Activated CD8-positive, alpha-beta memory T cell treated with anti-CD3 and anti-CD28 coated beads, Interleukin-2, amount 50 U/mL, for 1 hour (primary cell): ENCODE data around the gene PCDHA4.
"Not testable (repeated sequence)": the region's sequence is repeated elsewhere in the genome, so short reads cannot be mapped to it uniquely, and the experiment has no call there.

Experiments
- DNase-seq: peaks from one replicate; pipeline ENCODE4 v3.0.0-alpha.2; 2020; ENCODE audit errors: extremely low read depth

PCDHA4 gene

DNA sequence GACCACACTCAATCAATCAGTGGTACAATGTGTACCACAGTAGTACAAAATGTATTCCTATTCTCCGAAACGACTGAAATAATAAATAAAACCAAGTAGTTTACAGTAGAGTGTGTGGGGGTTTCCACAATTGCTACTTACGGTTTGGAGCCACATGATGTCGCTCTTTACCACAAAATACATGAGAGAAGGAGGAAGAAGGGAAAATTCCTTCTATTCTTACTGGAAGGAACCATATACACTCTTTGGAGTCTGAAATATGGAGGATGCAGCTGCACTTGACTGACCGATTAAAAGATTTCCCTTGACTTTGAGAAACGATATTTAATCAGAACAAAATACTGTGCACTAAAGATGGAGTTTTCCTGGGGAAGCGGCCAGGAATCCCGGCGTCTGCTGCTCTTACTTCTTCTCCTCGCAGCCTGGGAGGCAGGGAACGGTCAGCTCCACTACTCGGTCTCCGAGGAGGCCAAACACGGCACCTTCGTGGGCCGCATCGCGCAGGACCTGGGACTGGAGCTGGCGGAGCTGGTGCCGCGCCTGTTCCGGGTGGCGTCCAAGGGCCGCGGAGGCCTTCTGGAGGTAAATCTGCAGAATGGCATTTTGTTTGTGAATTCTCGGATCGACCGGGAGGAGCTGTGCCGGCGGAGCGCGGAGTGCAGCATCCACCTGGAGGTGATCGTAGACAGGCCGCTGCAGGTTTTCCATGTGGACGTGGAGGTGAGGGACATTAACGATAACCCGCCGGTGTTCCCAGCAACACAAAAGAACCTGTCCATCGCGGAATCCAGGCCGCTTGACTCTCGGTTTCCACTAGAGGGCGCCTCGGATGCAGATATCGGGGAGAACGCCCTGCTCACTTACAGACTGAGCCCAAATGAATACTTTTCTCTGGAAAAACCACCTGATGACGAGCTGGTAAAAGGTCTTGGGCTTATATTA lies at the start of gene PCDHA4:
TSS of gene PCDHA4 (plus strand) at position 235 of the 942 bp plus-strand sequence.
- no peak for DNase-seq

DNA sequence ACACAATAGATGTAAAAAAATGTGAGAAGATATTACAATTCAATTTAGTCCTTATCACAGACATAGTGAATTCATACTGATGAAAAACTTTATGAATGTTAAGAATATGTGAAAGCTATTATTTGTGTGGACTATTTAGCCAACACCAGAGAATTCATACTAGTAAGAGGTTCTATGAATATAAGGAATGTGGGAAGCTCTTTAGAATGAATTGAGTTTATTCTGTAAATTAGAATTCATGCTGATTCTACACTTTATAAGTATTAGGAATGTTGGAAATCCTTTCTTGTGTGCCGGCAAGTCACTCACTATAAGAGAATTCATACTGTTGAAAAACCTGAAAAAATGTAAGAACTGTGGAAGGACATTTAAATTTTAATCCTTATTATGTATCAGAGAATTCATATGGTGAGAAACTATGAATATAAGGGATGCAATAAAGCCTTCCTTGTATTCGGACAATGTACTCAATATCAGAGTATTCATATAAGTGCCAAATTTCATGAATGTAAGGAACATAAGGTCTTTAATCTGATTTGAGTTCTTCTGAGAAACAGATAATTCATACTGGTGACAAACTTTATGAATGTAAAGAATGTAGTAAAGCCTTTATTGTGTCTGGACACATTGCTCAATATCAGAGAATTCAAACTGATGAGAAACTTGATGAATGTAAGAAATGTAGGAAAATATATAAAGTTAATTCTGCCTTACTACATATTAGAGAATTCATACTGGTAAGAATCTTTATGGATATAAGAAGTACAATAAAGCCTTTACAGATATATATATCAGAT lies 42.5 kb upstream of the PCDHA4 start:
- DNase-seq, result no peak

DNA sequence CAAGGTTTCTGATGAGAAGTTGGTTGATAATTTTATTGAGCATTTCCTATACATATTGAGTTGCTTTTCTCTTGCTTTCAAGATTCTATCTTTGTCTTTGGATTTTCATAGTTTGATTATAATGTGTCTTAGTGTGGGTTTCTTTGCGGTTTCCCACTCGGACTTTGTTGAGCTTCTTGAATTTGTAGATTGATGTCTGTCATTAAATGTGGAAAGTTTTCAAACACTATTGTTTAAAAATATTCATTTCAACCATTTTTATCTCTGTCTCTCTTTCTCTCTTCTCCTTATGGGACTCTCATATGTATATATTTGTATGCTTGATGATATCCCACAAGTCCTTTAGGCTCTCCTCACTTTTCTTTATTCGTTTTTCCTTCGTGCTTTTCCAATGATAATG lies 39.4 kb upstream of the PCDHA4 start:
- DNase-seq, result no peak

DNA sequence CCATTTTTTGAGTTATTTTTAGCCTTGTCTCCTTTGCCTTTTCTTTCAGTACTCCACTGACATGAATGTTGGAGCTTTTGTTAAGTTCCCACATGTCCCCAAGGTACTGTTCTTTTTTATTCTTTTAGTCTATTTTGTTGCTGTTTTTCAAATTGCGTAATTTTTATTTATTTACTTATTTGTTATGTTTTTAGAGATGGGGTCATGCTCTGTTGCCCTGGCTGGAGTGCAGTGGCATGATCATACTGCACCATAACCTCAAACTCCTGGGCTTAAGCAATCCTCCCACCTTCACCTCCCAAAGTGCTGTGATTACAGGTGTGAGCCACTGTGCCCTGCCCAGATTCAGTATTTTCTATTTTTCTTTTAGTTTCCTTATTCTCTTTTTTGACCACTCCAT lies 26.4 kb upstream of the PCDHA4 start:
- no peak for DNase-seq

DNA sequence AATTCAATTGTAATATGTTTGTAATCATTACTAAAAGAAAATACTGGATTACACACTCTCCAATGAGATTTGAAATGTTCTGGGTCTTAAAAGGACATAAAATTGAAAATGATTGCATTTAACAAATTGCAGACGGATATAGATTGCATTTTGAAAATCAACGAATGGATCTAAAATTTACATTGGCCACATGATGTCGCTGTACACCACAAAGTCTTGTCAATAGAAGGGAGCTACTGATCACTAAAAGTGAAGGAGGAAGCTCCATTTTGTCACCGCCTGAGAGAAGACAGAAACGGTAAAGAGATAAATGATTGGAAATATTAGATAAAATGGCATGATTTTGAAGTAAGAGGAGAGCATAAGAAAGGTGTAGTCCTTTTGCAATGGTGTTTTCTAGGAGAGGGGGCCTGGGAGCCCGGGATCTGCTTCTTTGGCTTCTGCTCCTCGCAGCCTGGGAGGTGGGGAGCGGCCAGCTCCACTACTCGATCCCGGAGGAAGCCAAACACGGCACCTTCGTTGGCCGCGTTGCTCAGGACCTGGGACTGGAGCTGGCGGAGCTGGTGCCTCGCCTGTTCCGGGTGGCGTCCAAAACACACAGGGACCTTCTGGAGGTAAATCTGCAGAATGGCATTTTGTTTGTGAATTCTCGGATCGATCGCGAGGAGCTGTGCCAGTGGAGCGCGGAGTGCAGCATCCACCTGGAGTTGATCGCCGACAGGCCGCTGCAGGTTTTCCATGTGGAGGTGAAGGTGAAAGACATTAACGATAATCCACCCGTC lies 20.8 kb upstream of the PCDHA4 start, which contains the start of gene PCDHA1:
TSS of gene PCDHA1 (plus strand) at position 236 of the 782 bp plus-strand sequence.
- no peak for DNase-seq

DNA sequence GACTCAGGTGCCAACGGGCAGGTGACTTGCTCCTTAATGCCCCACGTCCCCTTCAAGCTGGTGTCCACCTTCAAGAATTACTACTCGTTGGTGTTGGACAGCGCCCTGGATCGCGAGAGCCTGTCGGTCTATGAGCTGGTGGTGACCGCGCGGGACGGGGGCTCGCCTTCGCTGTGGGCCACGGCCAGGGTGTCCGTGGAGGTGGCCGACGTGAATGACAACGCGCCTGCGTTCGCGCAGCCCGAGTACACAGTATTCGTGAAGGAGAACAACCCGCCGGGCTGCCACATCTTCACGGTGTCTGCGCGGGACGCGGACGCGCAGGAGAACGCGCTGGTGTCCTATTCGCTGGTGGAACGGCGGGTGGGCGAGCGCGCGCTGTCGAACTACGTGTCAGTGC lies 19.4 kb upstream of the PCDHA4 start:
- not testable (repeated sequence) for DNase-seq

DNA sequence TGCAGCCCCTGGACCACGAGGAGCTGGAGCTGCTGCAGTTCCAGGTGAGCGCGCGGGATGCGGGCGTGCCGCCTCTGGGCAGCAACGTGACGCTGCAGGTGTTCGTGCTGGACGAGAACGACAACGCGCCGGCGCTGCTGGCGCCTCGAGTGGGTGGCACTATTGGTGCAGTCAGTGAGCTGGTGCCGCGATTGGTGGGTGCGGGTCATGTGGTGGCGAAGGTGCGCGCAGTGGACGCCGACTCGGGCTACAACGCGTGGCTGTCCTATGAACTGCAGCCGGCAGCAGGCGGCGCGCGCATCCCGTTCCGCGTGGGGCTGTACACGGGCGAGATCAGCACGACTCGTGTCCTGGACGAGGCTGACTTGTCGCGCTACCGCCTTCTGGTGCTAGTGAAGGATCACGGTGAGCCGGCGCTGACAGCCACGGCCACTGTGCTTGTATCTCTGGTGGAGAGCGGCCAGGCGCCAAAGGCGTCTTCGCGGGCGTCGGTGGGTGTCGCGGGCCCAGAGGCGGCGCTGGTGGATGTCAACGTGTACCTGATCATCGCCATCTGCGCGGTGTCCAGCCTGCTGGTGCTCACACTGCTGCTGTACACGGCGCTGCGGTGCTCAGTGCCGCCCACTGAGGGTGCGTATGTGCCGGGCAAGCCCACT lies 18.9 kb upstream of the PCDHA4 start:
- not testable (repeated sequence) for DNase-seq

DNA sequence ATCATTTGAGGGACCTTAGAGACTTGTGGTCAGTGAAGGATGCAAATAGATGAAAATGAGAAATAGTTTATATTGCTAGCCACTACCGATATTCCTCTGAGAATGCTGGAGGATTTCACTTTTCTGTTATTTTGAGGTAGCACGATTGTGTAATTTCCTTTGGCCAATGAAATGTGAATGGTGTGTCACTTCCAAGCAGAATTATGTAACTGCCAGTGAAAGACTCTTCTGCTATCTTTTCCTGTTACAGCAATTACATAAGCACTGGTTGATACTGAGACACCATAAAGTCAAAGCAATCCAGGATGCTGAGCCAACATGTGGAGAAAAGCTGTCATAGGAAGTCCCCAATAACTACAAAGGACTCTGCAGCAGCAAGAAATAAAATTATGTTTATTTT lies 15.8 kb upstream of the PCDHA4 start:
- DNase-seq, result no peak

DNA sequence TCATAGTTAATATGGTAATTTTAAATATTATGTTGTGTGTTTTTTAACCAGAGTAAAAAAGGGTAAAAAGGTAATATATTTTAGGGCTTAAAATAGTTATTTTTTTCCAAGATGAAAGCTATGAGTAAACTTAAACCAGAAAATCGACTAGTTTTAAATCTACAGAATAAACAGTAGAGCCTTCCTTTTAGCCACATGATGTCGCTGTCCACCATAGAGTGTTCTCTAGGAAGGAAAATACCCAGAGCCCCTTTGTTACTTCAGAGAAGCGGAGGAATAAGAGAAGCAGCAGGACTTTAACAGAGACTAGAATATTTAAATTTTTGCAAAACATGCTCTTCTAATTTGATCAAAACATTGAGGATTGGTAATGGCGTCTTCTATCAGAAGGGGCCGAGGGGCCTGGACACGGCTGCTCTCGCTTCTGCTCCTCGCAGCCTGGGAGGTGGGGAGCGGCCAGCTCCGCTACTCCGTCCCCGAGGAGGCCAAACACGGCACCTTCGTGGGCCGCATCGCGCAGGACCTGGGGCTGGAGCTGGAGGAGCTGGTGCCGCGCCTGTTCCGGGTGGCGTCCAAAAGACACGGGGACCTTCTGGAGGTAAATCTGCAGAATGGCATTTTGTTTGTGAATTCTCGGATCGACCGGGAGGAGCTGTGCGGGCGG lies 12.1 kb upstream of the PCDHA4 start, which contains the start of gene PCDHA2:
TSS of gene PCDHA2 (plus strand) at position 258 of the 664 bp plus-strand sequence.
- DNase-seq, result no peak

DNA sequence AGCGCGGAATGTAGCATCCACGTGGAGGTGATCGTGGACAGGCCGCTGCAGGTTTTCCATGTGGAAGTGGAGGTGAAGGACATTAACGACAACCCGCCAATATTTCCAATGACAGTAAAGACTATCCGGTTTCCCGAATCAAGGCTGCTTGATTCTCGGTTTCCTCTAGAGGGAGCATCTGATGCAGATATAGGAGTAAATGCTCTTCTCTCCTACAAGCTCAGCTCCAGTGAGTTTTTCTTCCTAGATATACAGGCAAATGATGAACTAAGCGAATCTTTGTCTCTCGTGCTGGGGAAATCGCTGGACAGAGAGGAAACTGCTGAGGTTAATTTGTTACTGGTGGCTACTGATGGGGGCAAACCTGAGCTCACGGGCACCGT lies 11.6 kb upstream of the PCDHA4 start:
- DNase-seq, result no peak

DNA sequence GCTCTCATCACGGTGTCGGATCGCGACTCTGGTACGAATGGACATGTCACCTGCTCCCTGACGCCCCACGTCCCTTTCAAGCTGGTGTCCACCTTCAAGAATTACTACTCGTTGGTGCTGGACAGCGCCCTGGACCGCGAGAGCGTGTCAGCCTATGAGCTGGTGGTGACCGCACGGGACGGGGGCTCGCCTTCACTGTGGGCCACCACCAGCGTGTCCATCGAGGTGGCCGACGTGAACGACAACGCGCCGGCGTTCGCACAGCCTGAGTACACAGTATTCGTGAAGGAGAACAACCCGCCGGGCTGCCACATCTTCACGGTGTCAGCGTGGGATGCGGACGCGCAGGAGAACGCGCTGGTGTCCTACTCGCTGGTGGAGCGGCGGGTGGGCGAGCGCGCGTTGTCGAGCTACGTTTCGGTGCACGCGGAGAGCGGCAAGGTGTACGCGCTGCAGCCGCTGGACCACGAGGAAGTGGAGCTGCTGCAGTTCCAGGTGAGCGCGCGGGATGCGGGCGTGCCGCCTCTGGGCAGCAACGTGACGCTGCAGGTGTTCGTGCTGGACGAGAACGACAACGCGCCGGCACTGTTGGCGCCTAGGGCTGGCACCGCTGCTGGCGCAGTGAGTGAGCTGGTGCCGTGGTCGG lies 10.7 kb upstream of the PCDHA4 start:
- DNase-seq, result not testable (repeated sequence)

DNA sequence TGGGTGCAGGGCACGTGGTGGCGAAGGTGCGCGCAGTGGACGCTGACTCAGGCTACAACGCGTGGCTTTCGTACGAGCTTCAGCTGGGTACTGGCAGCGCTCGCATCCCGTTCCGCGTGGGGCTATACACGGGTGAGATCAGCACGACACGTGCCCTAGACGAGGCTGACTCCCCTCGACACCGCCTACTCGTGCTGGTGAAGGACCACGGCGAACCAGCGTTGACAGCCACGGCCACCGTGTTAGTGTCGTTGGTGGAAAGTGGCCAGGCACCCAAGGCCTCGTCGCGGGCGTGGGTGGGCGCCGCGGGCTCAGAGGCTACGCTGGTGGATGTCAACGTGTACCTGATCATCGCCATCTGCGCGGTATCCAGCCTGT lies 10.2 kb upstream of the PCDHA4 start:
- no peak for DNase-seq

DNA sequence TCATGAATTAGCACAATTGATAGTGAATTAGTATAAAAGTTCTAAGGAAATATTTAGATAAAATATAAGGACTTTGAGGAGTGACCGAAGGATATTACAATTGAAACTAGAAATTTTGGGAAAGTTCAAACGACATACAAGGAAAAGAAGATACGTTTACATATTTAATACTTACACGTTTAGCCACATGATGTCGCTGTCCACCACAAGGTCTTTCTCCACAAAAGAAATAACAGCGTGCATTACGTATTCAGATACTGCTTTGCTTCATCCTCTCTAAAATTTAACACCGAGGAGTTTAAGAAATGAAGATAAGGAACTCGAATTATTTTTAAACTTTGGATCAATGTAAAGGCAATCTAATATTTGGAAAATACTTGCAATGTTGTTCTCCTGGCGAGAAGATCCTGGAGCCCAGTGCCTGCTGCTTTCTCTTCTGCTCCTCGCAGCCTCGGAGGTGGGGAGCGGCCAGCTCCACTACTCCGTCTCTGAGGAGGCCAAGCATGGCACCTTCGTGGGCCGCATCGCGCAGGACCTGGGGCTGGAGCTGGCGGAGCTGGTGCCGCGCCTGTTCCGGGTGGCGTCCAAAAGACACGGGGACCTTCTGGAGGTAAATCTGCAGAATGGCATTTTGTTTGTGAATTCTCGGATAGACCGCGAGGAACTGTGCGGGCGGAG lies 5.9 kb upstream of the PCDHA4 start, which contains the start of gene PCDHA3:
TSS of gene PCDHA3 (plus strand) at position 242 of the 678 bp plus-strand sequence.
- DNase-seq, result no peak

DNA sequence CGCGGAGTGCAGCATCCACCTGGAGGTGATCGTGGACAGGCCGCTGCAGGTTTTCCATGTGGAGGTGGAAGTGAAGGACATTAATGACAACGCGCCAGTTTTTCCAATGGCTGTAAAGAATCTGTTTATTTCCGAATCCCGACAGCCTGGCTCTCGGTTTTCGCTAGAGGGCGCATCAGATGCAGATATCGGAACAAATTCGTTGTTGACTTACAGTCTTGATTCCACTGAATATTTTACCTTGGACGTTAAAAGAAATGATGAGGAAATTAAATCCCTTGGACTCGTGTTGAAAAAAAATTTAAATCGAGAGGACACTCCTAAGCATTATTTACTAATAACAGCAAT lies 5.4 kb upstream of the PCDHA4 start:
- no peak for DNase-seq

DNA sequence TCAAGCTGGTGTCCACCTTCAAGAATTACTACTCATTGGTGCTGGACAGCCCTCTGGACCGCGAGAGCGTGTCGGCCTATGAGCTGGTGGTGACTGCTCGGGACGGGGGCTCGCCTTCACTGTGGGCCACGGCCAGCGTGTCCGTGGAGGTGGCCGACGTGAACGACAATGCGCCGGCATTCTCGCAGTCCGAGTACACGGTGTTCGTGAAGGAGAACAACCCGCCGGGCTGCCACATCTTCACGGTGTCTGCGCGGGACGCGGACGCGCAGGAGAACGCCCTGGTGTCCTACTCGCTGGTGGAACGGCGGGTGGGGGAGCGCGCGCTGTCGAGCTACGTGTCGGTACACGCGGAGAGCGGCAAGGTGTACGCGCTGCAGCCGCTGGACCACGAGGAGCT lies 4.5 kb upstream of the PCDHA4 start:
- DNase-seq, result not testable (repeated sequence)

DNA sequence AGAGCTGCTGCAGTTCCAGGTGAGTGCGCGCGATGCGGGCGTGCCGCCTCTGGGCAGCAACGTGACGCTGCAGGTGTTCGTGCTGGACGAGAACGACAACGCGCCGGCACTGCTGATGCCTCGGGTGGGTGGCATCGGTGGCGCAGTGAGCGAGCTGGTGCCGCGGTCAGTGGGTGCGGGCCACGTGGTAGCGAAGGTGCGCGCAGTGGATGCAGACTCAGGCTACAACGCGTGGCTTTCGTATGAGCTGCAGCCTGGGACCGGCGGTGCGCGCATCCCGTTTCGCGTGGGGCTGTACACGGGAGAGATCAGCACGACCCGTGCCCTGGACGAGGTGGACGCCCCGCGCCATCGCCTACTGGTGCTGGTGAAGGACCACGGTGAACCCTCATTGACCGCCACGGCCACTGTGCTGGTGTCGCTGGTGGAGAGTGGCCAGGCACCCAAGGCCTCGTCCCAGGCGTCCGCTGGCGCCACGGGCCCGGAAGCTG lies 4.0 kb upstream of the PCDHA4 start:
- DNase-seq, result no peak

DNA sequence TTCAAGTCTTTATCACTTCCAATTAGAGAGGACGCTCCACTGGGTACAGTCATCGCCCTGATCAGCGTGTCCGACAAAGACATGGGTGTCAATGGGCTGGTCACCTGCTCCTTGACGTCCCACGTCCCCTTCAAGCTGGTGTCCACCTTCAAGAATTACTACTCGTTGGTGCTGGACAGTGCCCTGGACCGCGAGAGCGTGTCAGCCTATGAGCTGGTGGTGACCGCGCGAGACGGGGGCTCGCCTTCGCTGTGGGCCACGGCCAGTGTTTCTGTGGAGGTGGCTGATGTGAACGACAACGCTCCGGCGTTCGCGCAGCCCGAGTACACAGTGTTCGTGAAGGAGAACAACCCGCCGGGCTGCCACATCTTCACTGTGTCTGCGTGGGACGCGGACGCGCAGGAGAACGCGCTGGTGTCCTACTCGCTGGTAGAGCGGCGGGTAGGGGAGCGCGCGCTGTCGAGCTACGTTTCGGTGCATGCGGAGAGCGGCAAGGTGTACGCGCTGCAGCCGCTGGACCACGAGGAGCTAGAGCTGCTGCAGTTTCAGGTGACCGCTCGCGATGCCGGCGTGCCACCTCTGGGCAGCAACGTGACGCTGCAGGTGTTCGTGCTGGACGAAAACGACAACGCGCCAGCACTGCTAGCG lies 1.5 kb downstream of the PCDHA4 start:
- DNase-seq, result not testable (repeated sequence)

DNA sequence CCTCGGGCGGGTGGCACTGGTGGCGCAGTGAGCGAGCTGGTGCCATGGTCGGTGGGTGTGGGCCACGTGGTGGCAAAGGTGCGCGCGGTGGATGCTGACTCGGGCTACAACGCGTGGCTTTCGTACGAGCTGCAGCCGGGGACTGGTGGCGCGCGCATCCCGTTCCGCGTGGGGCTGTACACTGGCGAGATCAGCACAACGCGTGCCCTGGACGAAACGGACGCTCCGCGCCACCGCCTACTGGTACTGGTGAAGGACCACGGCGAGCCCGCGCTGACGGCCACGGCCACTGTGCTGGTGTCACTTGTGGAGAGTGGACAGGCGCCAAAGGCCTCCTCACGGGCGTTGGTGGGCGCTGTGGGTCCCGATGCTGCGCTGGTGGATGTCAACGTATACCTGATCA lies 2.0 kb downstream of the PCDHA4 start:
- DNase-seq, result no peak
